Cardiac ventricle fibroblast (primary cell): ENCODE data around the gene CKAP4. TPM values are rescaled to one million over a fixed set of nuclear protein-coding genes. Genes with fewer than 3 reads are reported as not detected.

ENCODE experiments used
- total RNA-seq: library from RNA; depleted of rRNA; stranded (reverse); fragments of >200 nt; gene quantifications from 2 replicates; pipeline ENCODE4 v1.2.3, GENCODE V29; 2015

The CKAP4 gene
- 155 and 164 TPM in 2 replicates for total RNA-seq

GRCh38 chr12:106247674-106248311, at the start of gene CKAP4:
CKAP4 (minus strand) TSS chr12:106248020; CDS start chr12:106247851, 169 bp downstream.

Other genes starting within 250 kb of the CKAP4 start
- gene NUAK1, start 109.1 kb downstream of the CKAP4 start, total RNA-seq = 1.9 and 3.7 TPM in 2 replicates
- 18.8 and 24.2 TPM in 2 replicates for gene TCP11L2, start 54.7 kb upstream of the CKAP4 start, total RNA-seq
- 8.7 and 10.4 TPM in 2 replicates for gene POLR3B, start 109.7 kb upstream of the CKAP4 start, total RNA-seq